CD4-positive, alpha-beta T cell treated with Interleukin-6 at 100 ng/mL for 8 hours (primary cell): Measurements from ENCODE around the gene FYTTD1.

Source experiments
- DNase-seq: peaks from one replicate; pipeline ENCODE4 v3.0.0-alpha.2; 2020; ENCODE audit warnings: mixed read lengths, low spot score

Gene FYTTD1

GRCh38 chr3:197793247-197793646 lies 43.6 kb downstream of the FYTTD1 start:
- DNase-seq: peak; percentile 21

DNA sequence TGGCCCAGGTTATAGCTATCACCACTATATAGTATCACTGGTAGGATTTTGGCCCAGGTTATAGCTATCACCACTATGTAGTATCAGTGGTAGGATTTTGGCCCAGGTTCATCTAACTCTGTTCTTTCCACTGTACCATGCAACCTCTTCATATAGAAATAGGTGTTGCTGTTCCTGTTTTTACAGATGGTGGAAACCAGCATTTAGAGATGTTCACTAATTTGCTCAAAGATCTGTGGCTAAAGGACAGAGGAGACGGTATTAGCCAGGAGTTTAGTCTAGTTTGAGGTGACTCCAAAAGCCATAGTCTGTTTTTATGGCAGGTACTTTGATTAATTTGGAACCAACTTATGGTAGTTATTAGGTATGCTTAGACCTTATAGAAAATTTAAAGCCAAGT lies 44.4 kb downstream of the FYTTD1 start:
- DNase-seq: no peak

- no peak for DNase-seq
Measured at GRCh38 chr3:197795200-197795599, 45.5 kb downstream of the FYTTD1 start.

DNA sequence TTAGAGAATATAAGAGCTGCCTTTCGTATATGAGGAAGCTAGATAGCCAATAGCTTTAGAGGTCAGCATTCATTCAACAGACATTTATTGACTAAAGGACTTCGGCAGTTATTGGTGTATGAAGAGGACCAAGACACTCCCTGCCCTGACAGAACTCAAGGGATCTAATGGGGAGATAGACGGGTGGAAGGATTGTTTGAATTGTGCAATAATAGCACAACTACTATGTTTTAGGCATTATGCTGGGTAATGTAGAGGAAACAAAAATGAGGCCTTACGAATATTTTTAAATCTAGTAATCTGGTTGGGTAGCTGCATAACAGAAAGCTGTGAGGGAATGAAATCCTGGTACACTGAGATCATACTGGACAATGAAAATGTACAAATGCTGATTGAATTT lies 46.4 kb downstream of the FYTTD1 start:
- no peak for DNase-seq

GRCh38 chr3:197798863-197799262 lies 49.2 kb downstream of the FYTTD1 start:
- DNase-seq: no peak

GRCh38 chr3:197800379-197800778 lies 50.7 kb downstream of the FYTTD1 start:
- DNase-seq: no peak

DNA sequence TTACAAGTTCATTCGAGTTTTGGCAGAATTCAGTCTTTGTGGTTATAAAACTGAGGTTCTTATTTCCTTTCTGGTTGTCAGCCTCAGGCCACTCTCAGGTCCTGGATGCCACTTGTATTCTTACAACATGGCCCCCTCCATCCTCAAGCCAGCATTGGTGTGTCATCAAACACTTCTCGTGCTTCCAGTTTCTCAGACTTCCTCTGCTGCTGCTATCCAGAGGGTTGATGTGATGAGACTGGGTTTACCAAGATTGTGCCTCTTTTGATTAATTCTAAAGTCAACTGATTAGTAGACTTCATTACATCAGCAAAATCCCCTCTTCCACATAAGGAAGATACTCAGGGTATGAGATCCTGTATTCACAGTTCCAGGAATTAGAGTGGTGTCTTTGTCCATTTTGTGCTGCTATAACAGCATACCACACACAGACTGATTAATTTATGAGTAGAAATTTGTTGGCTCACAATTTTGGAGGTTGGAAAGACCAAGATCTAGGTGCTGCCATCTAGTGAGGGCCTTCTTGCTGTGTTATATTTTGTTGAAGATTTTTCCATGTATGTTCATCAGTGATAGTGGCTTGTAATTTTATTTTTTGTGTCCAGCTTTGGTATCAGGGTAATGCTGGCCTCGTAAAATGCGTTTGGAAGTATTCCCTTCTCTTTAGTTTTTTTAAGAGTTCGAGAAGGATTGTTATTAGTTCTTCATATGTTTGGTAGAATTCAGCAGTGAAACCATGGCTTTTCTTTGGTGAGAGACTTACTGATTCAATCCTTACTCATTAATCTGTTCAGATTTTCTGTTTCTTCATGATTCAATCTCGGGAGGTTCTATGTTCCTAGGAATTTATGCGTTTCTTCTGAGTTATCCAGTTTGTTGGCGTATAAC lies 52.5 kb downstream of the FYTTD1 start:
- DNase-seq: peak; percentile 29

DNA sequence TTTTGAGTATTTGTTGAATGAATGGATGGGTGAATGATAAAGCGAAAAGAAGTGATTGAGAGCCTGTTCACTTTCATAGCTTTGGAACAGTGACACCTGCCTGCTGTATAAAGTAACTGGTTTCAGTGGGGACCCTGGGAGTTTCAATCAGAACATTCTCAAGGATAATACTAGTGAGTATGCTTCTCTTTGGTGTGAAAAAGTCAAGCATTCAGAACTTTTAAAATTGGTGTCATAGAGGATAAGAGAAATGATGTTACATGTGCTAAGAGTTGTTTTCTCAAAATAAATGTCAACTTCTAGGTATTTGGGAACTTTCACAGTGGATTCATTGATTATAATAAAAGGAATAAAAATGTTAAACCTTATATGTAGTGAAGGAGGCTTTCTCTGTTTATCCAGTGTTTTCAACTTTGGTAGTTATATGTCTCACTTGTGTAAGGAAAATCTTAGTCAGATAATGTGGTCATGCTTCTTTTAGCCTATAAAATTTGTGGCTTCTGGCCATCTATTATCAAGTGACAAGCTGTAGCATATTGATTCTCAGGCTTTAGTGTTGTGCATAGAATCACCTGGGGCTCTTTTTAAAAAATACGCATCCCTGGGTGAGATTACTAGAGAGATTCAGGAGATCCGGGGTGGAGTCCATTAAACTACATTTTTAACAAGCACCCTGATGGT lies 53.2 kb downstream of the FYTTD1 start:
- no peak for DNase-seq

DNA sequence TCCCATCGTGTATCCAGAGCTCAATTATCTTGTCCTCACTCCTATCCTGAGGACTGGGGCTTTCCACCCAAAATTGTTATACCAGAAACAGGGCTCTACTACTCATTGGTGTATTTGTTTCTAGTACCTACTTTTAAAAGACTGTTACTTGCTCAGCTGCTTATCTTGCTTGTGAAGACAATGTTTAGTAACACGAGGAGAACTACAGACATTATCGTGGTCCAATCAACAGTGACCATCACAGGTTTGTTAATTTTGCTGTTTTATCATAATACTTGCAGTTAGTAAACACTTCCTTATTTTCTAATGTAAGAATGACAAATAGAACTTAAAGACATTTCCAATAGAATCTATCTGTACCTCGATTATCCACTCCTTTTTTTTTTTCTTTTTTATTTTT lies 54.8 kb downstream of the FYTTD1 start:
- no peak for DNase-seq

- no peak for DNase-seq
Measured at GRCh38 chr3:197807969-197808587, 58.4 kb downstream of the FYTTD1 start.

GRCh38 chr3:197809356-197810020 lies 59.8 kb downstream of the FYTTD1 start:
- no peak for DNase-seq

DNA sequence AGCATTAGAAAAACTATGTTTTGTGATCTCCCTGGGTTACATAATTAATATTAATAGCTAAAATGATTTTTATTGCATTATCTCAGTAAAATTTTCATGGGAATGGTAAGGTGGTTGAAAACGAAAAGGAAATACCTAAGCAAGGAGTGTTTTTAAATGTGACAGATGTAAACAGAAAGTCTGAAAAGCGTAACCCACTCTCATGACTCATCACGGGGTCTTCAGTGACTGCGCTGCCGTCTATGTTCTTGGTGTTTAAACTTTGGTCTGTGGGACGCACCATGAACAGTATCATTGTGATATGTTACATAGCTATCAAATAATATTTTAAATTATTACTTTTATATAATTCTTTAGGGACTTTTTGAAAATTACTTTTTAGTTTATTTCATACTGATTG lies 61.2 kb downstream of the FYTTD1 start:
- no peak for DNase-seq

DNA sequence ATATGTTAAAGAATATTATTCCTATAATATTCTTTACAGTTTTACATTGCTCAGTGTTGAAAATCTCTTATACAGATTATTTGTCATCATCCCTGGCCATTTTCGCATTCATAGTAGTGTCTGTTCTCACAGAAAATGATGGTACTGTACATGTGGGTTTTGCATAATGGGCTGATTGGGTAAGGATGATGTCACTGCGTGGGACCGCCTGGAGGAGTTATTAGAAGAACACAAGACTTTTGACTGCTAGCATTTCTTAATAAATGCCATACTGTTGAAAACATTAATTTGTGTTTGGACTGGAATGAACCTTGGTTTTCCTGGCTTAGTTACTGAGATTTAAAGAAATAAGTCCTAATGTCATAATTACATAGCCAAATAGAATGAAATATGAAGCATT lies 61.7 kb downstream of the FYTTD1 start:
- no peak for DNase-seq

DNA sequence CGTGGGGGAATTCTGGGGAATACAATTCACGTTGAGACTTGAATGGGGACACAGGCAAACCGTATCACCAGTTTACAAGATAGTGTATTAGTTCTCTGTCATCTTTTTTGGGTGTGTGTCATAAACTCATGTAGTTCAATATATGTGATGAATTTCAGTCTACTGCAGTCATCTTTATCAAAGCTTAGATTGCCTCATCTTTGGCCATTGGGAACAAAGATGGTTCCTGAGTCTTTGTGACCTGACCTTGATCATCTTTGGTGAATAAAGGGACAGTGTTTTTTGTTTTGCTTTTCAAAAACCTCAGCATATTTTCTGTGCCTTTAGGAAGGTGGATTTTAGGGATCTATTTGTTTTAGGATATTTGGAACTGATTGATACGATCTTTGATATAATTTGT lies 64.7 kb downstream of the FYTTD1 start:
- no peak for DNase-seq

- DNase-seq: no peak
Measured at GRCh38 chr3:197820550-197821335, 71.1 kb downstream of the FYTTD1 start.

- DNase-seq: no peak
Measured at GRCh38 chr3:197829397-197830045, 79.8 kb downstream of the FYTTD1 start.

DNA sequence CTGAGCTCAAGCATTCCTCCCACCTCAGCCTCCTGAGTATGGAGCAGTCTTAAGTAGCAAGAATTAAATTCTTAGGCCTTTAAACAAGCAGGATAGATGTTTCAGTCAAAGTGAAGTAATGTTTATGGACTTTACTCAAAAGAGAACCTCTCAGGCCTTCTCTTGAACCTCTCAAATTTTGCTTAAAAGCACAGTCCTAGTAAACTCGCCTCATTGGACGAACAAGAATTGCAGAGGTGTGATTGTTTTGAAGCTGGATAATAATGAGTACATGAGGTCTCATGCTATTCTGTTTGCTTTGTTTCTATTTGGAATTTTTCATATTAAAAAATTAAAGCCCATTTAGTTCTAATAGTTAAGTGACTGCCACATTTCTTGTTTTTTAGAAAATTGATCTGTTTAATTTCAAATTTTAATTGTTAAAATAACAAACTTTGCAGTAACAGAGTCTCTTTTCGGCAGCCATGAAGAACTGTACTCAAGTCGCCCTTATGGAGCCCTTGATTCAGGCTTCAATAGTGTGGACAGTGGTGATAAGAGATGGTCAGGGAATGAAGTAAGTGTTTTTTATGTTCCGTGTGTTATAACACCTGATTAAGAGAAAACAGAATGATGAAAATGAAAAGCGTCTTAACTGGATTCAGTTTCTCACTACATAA lies 80.8 kb downstream of the FYTTD1 start:
- no peak for DNase-seq

DNA sequence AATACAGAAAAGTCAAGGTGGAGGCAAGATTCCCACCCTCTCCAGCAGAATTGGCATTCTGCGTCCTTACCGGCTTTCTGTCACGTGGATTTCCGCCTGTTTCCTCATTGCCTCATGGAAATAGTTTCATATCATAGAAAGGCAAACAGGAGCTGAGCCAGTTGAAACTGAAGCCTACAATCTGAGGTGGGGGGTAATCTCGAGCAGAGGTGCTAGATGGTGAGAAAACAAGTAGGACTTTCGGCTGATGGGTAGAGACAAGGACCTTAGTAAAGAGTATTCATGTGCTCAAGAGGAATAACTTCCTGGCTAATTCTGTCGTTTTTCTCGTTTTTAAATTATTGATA lies 81.3 kb downstream of the FYTTD1 start:
- no peak for DNase-seq

DNA sequence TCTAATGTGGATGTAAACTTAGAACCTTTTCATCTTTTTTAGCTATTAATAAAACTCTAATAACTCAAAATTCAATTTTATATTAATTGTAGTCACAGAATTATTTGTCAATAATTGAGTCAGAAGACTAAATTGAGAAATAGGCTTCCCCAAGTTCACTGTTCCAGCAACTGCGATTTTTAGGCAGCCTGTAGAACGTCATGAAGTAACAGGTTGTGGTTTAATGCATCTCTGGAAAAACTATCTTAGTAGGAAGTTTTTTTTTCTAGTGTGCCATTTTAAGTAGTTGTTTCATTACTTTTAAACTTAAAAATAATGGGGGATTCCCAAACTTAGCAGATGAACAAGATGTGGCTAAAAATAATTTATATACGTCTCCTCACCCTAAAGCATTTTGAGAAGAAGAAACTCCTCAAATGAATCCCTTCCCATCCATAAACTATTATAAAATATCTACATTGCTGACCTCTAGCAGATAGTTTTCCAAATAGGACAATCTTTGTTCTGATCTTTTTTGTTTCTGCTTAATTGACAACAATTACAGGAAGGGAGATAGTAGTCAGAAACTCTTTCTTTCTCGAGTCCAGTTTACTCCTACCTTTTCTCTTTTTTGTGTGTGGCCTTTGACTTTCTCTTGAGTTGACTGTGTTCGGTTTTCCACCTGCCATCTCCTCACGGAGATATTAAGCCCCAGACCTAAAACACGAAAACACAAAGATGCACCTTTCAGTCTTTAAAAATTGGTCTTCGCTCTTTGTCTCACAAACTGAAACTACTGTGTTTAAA lies 84.4 kb downstream of the FYTTD1 start:
- DNase-seq: no peak

GRCh38 chr3:197835509-197835908 lies 85.8 kb downstream of the FYTTD1 start:
- DNase-seq: no peak
